ENCODE measurements around the gene GNB1.

GRCh38 chr1:1788136-1788535 is 102.8 kb downstream of the GNB1 start:
- TF ChIP-seq BCL11A (IDR thresholded peaks at IDR 0.05; ENCODE audit: low read depth, low read length) (no peak), NFYA (IDR thresholded peaks at IDR 0.05; ENCODE audit: borderline replicate concordance, low read depth, low read length) (no peak), GABPA (IDR thresholded peaks at IDR 0.05; ENCODE audit: low read depth) (no peak), RB1 (IDR thresholded peaks at IDR 0.05; ENCODE audit: borderline replicate concordance) (no peak), SUPT20H (IDR thresholded peaks at IDR 0.05; ENCODE audit: borderline replicate concordance, control insufficient read depth, low read depth, low read length) (no peak), CTCF (IDR thresholded peaks at IDR 0.05 in 2 of 3, conservative IDR thresholded peaks at IDR 0.05 in 1 of 3; ENCODE audit: control insufficient read depth in 2 of 3, extremely low read depth in 1 of 3, insufficient read depth in 1 of 3, low read depth in 3 of 3, low read length in 3 of 3) (no peak), EP300 (IDR thresholded peaks at IDR 0.05; ENCODE audit: borderline replicate concordance in 1 of 2, control insufficient read depth in 1 of 2, low read depth in 2 of 2, low read length in 2 of 2) (no peak), E2F4 (IDR thresholded peaks at IDR 0.05; ENCODE audit: low read depth, low read length) (no peak), ZBTB4 (CRISPR knock-in tag; IDR thresholded peaks at IDR 0.05) (no peak), POLR2AphosphoS2 (IDR thresholded peaks at IDR 0.05; ENCODE audit: low read depth, low read length) (no peak)

All from GM12878 (cell line).